ENCODE data around the gene VASP. TPM values are rescaled to one million over a fixed set of nuclear protein-coding genes. Genes with fewer than 3 reads are reported as not detected.

Gene VASP
- total and polyA plus RNA-seq, 2 donors (not counting 1 experiment from before 2014, with no cell fraction given) = 79.5 to 108 TPM

DNA sequence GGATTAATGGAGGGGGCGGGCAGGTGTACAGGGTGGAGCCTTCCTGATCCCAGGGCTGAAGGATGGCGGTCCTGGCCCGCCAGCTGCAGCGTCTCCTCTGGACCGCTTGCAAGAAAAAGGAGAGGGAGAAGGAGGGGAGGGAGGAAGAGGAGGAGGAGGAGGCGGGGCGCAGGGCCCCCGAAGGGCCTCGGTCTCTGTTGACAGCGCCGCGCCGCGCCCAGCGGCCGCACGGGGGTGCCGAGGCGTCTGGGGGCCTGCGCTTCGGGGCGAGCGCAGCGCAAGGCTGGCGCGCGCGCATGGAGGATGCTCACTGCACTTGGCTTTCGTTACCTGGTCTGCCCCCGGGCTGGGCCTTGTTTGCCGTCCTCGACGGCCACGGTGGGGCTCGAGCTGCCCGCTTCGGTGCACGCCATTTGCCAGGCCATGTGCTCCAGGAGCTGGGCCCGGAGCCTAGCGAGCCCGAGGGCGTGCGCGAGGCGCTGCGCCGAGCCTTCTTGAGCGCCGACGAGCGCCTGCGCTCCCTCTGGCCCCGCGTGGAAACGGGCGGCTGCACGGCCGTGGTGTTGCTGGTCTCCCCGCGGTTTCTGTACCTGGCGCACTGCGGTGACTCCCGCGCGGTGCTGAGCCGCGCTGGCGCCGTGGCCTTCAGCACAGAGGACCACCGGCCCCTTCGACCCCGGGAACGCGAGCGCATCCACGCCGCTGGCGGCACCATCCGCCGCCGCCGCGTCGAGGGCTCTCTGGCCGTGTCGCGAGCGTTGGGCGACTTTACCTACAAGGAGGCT, 8.7 kb upstream of the VASP start, which contains the start of gene PPM1N:
Gene PPM1N (plus strand): TSS at position 33 of the 785 bp plus-strand sequence. CDS start 30 bp downstream, at position 63.
- Mint-ChIP-seq H3K27ac (peak within 1 kb of the TSS; percentile 71), H3K27me3 (peaks cover 12% of the 10 kb centered on the region), H3K4me3 (peak within 1 kb of the TSS; percentile 83), H3K4me1 (peaks cover 48% of the 10 kb centered on the region), H3K9me3 (ENCODE audit: insufficient read depth) (no peaks in the 10 kb centered on the region)
- H3K27me3 ChIP-seq (replicated peaks in 1 of 4; ENCODE audit: control extremely low read depth in 1 of 4, control insufficient read depth in 3 of 4, insufficient read depth in 4 of 4, low read length in 3 of 4) = peaks cover 0 to 34% (median 17%) of the 10 kb centered on the region in 4 experiments
- H4K20me1 ChIP-seq (ENCODE audit: control insufficient read depth, insufficient read depth, low read length, poor library complexity, severe bottlenecking) = peaks cover 11% of the 10 kb centered on the region
- intact Hi-C loops (cut with micrococcal nuclease) = loop anchor here (1.0 kb wide), 1 partner anchor 25 kb away; no protein-coding TSS in a partner anchor
- peak within 1 kb of the TSS; percentile 58 for H3K9ac ChIP-seq (ENCODE audit: low read length)
- no peak within 1 kb of the TSS for H3K27ac ChIP-seq (ENCODE audit: low read length in 2 of 2)
- peaks cover 0 to 14% (median 0%) of the 10 kb centered on the region in 3 donors for H3K9me3 ChIP-seq (ENCODE audit: control extremely low read depth in 1 of 3, control insufficient read depth in 2 of 3, insufficient read depth in 1 of 3, low read length in 2 of 3)
- ATAC-seq (ENCODE audit: low read depth) (peak; percentile 47), DNase-seq (peak; percentile 87)
- peaks cover 5% of the 10 kb centered on the region for H3K79me2 ChIP-seq (ENCODE audit: control insufficient read depth, insufficient read depth, low read length)
- peak within 1 kb of the TSS; percentile 85 for H2AFZ ChIP-seq (ENCODE audit: insufficient read depth, low read depth, low read length, poor library complexity, severe bottlenecking)
- ChIA-PET POLR2A (interaction anchor here (0.5 to 1.0 kb wide), 4 partner anchors 17 to 143 kb away, joined by 3 to 8 read pairs (median 4); no protein-coding TSS in a partner anchor), CTCF (interaction anchor here (0.5 to 1.8 kb wide), 14 partner anchors 13 to 145 kb away, joined by 3 to 15 read pairs (median 4); no protein-coding TSS in a partner anchor)
- peaks cover 31 to 47% of the 10 kb centered on the region in 2 donors for H3K4me1 ChIP-seq (ENCODE audit: control insufficient read depth in 2 of 2, insufficient read depth in 2 of 2, low read length in 2 of 2)
- H3K36me3 ChIP-seq (replicated peaks in 1 of 2; ENCODE audit: control extremely low read depth in 1 of 2, control insufficient read depth in 1 of 2, extremely low read depth in 1 of 2, insufficient read depth in 2 of 2, low read length in 1 of 2) = peaks cover 1 to 5% of the 10 kb centered on the region in 2 experiments
- peak within 1 kb of the TSS; percentile 99 for H3K4me2 ChIP-seq (replicated peaks; ENCODE audit: low read depth, low read length, poor library complexity, severe bottlenecking)
- H3K4me3 ChIP-seq (ENCODE audit: control extremely low read depth in 1 of 5, extremely low read depth in 1 of 5, insufficient read depth in 1 of 5, low read depth in 2 of 5, low read length in 4 of 5) = peak within 1 kb of the TSS; percentile 11 to 64 (median 52)
- WGBS (ENCODE audit: insufficient coverage) = 4% methylated on average over 89 of the region's 89 CpGs
- TF ChIP-seq, protein P1, sequence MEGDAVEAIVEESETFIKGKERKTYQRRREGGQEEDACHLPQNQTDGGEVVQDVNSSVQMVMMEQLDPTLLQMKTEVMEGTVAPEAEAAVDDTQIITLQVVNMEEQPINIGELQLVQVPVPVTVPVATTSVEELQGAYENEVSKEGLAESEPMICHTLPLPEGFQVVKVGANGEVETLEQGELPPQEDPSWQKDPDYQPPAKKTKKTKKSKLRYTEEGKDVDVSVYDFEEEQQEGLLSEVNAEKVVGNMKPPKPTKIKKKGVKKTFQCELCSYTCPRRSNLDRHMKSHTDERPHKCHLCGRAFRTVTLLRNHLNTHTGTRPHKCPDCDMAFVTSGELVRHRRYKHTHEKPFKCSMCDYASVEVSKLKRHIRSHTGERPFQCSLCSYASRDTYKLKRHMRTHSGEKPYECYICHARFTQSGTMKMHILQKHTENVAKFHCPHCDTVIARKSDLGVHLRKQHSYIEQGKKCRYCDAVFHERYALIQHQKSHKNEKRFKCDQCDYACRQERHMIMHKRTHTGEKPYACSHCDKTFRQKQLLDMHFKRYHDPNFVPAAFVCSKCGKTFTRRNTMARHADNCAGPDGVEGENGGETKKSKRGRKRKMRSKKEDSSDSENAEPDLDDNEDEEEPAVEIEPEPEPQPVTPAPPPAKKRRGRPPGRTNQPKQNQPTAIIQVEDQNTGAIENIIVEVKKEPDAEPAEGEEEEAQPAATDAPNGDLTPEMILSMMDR (IDR thresholded peaks at IDR 0.05) = peak; percentile 47
- TF ChIP-seq EZH2 (IDR thresholded peaks at IDR 0.05; ENCODE audit: borderline replicate concordance, insufficient read depth, low read depth, low read length, poor library complexity, severe bottlenecking) = no peak
